Mucosa of rectum (tissue), 2 donors: ENCODE measurements around the gene CHCHD6.

Experiments
- H3K27ac ChIP-seq, 2 donors: one replicate each; pipeline ENCODE4 v1.7.0; 2013; ENCODE audit warnings: inconsistent platforms in 2 of 2, low read depth in 2 of 2, low read length in 2 of 2
- H3K27me3 ChIP-seq, 2 donors: one replicate each; pipeline ENCODE4 v1.7.0; 2013; ENCODE audit warnings: low read length in 2 of 2; ENCODE audit not compliant: control insufficient read depth in 2 of 2, insufficient read depth in 2 of 2
- H3K36me3 ChIP-seq, 2 donors: one replicate each; pipeline ENCODE4 v1.7.0; 2013; ENCODE audit warnings: low read length in 2 of 2; ENCODE audit not compliant: control insufficient read depth in 2 of 2, insufficient read depth in 2 of 2
- H3K4me1 ChIP-seq, 2 donors: one replicate each; pipeline ENCODE4 v1.7.0; 2013; ENCODE audit warnings: low read length in 2 of 2, mild to moderate bottlenecking in 1 of 2; ENCODE audit not compliant: control insufficient read depth in 2 of 2, insufficient read depth in 2 of 2
- H3K4me3 ChIP-seq, 2 donors: one replicate each; pipeline ENCODE4 v1.7.0; 2013; ENCODE audit warnings: low read length in 2 of 2
- H3K9ac ChIP-seq, 2 donors: one replicate each; pipeline ENCODE4 v1.7.0; 2013; ENCODE audit warnings: low read length in 2 of 2, low read depth in 1 of 2, mild to moderate bottlenecking in 1 of 2
- H3K9me3 ChIP-seq, 2 donors: one replicate each; pipeline ENCODE4 v1.7.0; 2013; ENCODE audit warnings: low read length in 2 of 2; ENCODE audit not compliant: control insufficient read depth in 2 of 2
- donor health status: healthy.
- donor health status: Normal muscosa, but diverticular disease.

Gene CHCHD6

DNA sequence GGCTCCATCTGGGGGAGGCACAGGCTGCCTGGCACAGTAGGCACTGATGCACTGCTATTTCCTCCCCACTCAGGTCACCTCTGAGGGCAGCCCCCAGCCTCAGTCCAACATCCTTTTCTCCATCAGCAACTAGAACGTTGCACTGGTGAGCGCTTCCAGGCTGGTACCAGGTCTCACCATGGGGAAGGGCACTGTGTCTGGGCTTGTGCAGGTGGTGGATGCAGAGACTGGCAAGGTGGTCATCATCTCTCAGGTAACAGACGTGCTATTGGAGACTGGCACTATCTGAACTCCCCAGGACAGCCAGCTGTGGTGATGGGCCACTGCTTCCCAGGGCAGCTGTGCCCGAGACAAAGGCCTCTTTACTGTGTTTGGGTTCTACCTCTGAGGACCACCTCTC, 40.8 kb upstream of the CHCHD6 start:
- Histone ChIP-seq H3K27me3 (peaks cover 15 to 18% of the 10 kb centered on the region in 2 donors), H3K4me3 (no peak overlapping the region), H3K9ac (no peak overlapping the region), H3K4me1 (no peaks in the 10 kb centered on the region), H3K27ac (no peak overlapping the region), H3K36me3 (no peaks in the 10 kb centered on the region), H3K9me3 (peaks cover 0 to 1% of the 10 kb centered on the region in 2 donors)

DNA sequence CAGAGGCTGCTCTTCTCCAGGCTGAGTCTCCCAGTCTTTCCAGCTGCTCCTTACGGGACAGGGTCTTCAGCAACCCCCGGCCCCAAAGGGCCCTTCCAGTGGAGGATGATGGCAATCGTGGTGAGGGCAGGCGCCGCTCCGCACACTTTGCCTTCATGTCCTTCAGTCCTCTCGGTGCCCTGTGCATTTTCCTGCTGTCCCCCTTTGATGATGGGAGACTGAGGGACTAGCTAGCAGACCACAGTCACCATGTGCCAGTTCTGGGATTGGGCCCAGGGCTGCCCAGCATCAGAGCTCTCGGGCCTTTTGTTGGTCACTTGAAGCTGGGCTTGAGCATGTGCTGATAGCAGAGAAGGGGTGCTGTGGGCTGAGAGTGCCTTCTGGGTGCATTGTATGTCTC, 40.3 kb upstream of the CHCHD6 start:
- H3K9me3 ChIP-seq, result no peaks in the 10 kb centered on the region
- H3K4me3 ChIP-seq, result no peak overlapping the region
- H3K36me3 ChIP-seq, result no peaks in the 10 kb centered on the region
- H3K27ac ChIP-seq, result no peak overlapping the region
- no peak overlapping the region for H3K9ac ChIP-seq
- H3K27me3 ChIP-seq, result peaks cover 12 to 18% of the 10 kb centered on the region in 2 donors
- no peaks in the 10 kb centered on the region for H3K4me1 ChIP-seq

DNA sequence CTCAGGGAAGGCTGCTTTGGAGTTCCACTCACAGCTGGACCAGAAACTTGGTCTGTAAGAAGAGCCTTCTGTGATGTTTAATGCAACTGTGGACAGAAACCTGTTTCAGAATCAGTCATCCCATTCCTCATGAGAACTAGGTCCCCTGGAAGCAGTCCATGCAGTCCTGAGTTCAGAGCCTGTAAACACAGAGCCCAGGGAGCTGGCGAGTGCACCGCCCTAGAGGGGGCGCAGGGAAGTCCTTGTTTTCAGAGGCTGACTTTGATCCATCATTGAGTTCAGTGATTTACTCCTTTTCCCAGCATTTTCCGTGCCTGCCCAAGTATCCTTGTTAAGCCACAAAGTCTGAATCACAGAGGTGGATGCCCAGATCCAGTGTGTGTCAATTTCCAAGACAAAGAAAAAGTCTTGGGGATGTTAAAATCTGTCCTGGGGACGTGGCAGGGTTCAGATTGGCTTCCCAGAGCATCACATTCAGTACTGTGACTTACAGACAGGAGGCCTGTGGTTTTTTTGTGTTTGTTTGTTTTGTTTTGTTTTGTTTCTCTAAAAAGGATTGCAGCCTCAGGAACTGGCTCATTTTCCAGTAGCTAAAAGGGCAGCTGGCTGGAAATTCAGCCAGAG, 39.3 kb upstream of the CHCHD6 start:
- no peaks in the 10 kb centered on the region for H3K36me3 ChIP-seq
- no peak overlapping the region for H3K4me3 ChIP-seq
- no peak overlapping the region for H3K27ac ChIP-seq
- no peaks in the 10 kb centered on the region for H3K9me3 ChIP-seq
- peaks cover 12 to 18% of the 10 kb centered on the region in 2 donors for H3K27me3 ChIP-seq
- H3K4me1 ChIP-seq, result no peaks in the 10 kb centered on the region
- H3K9ac ChIP-seq, result no peak overlapping the region

DNA sequence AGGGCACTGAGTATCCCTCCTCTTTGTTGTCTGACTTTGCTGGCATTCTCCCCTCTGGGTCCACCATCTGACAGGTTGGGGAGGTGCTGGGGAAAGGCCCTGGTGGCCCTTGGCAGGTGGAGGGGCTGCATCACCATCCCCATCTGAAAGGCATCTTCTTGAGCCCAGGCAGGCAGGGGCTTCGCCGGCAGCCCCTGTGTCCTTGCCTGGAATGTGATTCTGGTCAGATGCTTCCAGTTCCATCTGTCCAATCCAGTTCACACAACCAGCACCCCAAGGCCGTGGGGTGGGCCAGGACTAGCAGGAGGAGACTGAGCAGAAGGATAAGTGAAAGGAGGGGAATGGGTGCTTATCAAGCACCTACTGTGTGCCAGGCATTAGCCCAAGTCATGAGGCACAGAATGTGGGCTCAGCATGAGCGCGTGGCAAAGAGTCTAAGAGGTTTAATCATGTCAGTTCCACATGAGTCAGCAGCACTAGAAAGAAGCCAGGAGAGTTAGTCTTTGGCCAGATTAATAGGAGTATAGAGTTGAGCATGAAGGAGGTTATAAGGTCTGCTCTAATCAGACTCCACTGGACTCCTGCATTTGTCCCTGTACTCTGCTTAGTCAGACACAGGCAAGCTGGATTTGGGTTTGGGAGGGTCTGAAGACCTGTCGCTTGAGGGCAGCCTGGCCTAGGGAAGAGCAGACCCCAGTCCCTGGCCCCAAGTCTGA, 38.7 kb upstream of the CHCHD6 start:
- Histone ChIP-seq H3K4me1 (no peaks in the 10 kb centered on the region), H3K9me3 (no peaks in the 10 kb centered on the region), H3K9ac (no peak overlapping the region), H3K27ac (no peak overlapping the region), H3K36me3 (no peaks in the 10 kb centered on the region), H3K4me3 (no peak overlapping the region), H3K27me3 (peaks cover 12 to 18% of the 10 kb centered on the region in 2 donors)

DNA sequence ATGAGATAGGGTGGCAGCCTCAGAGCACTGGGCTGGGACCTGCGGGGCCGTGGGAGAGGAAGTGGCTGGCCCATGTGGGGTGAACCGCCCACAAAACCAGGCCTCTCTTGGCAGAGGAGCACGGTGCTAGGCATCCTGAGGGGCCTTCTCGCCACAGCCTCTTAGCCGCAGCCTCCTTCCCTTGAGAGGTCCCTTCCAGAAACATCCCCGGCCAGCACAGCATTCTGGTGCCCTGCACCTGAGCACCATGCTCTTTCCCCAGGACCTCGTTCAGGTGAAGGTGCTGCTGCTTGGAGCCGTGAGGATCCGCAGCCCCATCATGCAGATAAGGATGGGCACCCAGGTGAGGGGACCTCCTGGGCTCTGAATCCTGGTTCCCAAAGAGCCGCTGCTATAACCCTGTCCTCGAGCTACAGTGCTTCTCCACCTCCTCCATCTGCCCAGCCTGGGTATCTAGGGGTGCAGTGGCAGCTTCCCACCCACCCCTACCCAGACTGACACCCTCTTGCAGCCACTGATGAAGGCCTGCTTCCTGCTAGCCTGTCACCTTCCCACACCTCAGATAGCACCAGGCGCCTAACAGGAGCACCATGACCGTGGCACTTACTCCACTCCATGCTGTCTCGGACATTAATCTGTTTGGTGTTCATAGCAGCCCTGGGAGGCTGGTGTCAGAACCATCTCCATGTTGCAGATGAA, 37.9 kb upstream of the CHCHD6 start:
- Histone ChIP-seq H3K4me1 (no peaks in the 10 kb centered on the region), H3K27me3 (peaks cover 8 to 13% of the 10 kb centered on the region in 2 donors), H3K36me3 (no peaks in the 10 kb centered on the region), H3K4me3 (no peak overlapping the region), H3K27ac (no peak overlapping the region), H3K9me3 (no peaks in the 10 kb centered on the region), H3K9ac (no peak overlapping the region)

DNA sequence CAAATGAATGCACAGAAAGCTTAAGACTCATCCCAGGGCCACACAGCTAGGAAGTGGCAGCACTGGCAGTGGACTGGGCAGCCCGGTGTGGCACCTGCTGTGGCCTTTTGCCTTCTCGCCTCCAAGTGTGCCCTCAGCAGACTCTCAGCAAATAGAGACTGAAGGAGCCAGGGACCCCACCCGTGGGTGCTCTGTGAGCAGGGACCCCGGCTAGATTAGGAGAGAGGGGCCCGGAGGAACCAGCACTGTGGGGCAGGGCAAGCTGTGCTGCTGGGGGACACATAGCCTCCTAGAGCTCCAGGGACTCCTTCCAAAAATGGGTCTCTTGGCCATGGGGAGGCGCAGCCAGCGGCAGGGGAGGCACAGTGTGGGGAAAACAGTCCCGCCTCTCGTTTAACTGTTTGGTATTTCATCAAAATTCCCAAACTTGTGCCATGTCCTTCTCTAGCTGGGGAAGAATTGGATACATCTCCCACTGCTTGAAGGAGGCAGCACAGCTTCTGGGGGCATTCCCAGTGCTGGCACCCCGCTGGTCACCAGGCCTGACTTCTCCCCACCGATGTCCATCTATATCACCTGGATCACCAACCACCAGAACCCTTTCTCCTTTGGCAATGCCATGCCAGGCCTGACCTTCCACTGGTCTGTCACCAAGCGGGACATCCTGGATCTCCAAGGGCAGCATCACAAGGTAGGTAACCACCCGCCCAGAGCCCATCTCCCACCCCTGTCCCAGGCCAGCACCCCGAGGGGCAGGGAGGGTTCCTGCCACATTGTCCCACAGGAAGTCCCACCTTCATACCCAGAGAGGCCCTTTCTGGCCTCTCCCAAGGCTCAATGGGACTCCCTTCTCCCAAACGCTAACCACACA, 37.1 kb upstream of the CHCHD6 start:
- Histone ChIP-seq H3K36me3 (no peaks in the 10 kb centered on the region), H3K9ac (no peak overlapping the region)

DNA sequence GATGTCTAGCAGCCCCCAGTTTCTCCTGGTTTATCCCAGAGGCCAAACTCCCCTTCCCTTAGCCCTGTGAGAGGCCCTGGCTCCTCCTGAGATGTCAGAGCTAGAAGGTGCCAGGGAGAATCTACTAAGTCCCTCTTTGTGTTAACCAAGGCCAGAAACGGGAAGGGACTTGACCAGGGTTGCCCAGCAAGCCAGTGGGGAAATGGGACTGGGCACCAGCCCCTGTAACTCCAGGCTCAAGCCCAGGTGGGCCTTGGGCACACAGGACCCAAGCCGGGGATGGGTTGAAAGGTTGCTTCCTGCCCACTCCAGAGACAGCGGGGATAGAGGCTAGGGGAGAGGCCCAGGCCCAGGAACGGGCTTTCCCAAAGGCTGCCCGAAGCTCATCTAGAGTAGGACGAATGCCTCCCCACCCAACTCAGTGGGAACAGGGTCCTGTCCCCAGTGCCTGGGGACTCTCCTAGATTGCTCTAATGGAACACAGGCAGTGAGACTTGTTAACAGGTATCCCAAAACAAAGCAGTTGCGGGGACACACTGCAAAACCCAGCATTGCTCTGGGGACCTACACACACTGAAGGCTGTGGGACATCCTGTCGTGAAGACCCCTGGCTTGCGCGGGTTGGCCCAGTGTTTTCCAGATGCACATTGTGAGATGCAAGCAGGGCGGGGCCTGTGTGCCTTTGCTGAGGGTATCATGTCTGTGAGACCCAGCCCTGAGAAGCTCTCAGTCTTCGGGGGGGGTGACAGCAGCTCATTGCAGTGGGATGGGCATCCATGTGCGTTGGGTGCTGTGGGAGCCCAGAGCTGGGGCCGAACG, 36.2 kb upstream of the CHCHD6 start:
- peaks cover 0 to 4% of the 10 kb centered on the region in 2 donors for H3K27me3 ChIP-seq
- no peaks in the 10 kb centered on the region for H3K4me1 ChIP-seq
- H3K9ac ChIP-seq, result no peak overlapping the region
- H3K36me3 ChIP-seq, result no peaks in the 10 kb centered on the region
- H3K27ac ChIP-seq, result no peak overlapping the region
- H3K9me3 ChIP-seq, result no peaks in the 10 kb centered on the region
- H3K4me3 ChIP-seq, result no peak overlapping the region

More for the DNA sequence above, 37.1 kb upstream of the CHCHD6 start:
- no peaks in the 10 kb centered on the region for H3K4me1 ChIP-seq
- H3K9me3 ChIP-seq, result no peaks in the 10 kb centered on the region
- H3K27ac ChIP-seq, result no peak overlapping the region
- peaks cover 4 to 9% of the 10 kb centered on the region in 2 donors for H3K27me3 ChIP-seq
- H3K4me3 ChIP-seq, result no peak overlapping the region

DNA sequence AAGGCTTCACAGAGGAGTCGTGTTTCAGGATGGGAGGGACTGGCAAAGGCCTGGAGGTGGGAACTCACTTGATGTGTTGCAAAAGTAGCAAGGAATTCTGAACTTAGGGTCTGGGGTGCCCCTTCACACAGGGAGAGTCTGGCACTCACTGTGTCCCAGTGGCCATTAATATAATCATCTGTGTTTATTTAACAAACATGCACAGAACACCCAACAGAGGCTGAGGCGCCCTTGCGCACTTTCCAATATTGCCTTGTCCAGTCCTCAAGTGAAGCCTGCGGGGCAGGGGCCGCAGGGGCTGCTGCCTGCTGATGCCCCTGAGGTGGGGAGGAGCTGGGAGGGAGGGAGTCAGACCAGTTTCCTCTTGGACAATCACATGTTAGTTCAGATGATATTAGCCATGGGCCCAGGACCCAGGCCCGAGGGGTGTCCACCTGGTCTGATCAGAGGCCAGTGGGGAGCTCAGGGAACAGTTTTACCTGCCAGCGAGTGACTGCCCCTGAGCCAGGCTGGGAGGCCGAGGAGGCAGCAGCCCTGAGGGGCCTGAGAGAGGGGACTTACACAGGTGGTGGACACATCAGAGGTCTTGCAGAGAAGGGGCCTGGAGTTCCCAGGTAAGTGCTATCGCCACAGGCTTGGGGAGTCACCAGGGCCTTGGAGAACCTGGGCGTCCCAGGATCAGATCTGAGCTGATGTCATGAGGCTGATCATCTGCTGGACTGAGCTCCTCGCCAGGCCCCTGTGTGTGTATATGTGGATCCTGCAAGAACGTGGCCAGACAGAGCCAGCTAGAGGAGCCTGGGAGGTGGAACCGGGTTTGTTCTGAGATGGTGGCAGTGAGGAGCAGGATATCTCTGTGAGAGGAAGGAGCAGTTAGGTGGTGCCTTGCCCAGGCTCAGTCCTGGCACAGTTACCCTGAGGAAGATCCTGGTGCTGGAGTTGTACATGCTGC, 35.3 kb upstream of the CHCHD6 start:
- peaks cover 0 to 2% of the 10 kb centered on the region in 2 donors for H3K9me3 ChIP-seq
- no peak overlapping the region for H3K27ac ChIP-seq
- no peak overlapping the region for H3K9ac ChIP-seq
- H3K4me1 ChIP-seq, result no peaks in the 10 kb centered on the region
- H3K27me3 ChIP-seq, result no peaks in the 10 kb centered on the region
- no peak overlapping the region for H3K4me3 ChIP-seq
- no peaks in the 10 kb centered on the region for H3K36me3 ChIP-seq
